ENCODE data around the gene FBXO24. TPM values are rescaled to one million over a fixed set of nuclear protein-coding genes. Genes with fewer than 3 reads are reported as not detected.
A peak's percentile ranks its signal among the peaks of the same experiment; 100 is the strongest.

Gene FBXO24
- total and polyA plus RNA-seq, 9 of the 15 experiments (the other 6 are each of a cell fraction or from before 2014, with no cell fraction given): 0.17 to 0.95 (median 0.50) TPM

DNA sequence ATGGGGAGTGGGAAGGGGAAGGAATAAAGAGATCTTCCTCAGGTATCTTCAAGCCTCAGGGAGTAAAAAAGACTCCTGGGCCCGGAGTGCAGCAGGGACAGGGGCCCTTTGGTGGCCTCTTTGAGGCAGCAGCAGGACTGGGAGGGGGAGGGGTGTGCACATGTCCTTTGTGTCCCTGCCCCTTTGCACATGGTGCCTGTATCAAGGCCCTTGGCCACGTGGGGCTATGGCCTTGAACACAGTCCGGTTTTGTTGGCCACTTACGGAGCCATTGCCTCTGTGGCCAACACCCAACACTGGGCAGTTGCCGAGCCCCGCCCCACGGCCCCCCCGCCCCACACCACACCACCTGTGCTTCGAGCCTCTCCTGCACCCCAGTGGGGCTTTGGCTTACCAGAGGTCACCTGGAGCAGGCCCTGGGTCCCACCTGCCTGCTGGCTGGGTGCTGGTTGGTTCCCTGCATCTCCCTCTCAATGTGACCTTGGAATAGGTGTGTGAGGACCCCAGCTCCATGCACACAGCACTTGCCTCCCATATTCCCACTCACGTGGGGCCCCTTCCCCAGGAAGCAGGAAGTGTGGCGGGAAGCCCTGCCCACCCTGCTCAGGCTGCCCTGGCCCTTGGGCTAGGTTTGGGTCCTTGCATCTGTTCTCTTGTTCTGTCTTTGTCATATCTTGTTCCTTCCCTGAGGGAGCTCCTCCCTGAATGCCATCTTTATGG lies 17.8 kb upstream of the FBXO24 start (continued):
- TF ChIP-seq MBD2 (IDR thresholded peaks at IDR 0.05; ENCODE audit: borderline replicate concordance, low read depth) (0 out of 2 replicates have a peak, but pooled peaks have one; percentile 12), POLR2H (tag; IDR thresholded peaks at IDR 0.05; ENCODE audit: low read depth) (no peak), HMG20B (CRISPR knock-in tag; IDR thresholded peaks at IDR 0.05) (no peak), MYC (IDR thresholded peaks at IDR 0.05; ENCODE audit: low read depth, low read length) (peak; percentile 87), MYC (CRISPR knock-in tag; IDR thresholded peaks at IDR 0.05; ENCODE audit: borderline replicate concordance, low read depth) (no peak), NFIX (CRISPR knock-in tag; IDR thresholded peaks at IDR 0.05; ENCODE audit: low read depth) (no peak), KDM4B (IDR thresholded peaks at IDR 0.05; ENCODE audit: borderline replicate concordance in 2 of 2, low read depth in 1 of 2) (no peak), MEF2A (IDR thresholded peaks at IDR 0.05; ENCODE audit: control insufficient read depth, low read depth, low read length) (no peak), RCOR1 (IDR thresholded peaks at IDR 0.05; ENCODE audit: borderline replicate concordance in 1 of 2, low read depth in 2 of 2, low read length in 2 of 2) (no peak), RBM15 (IDR thresholded peaks at IDR 0.05; ENCODE audit: insufficient read depth, low read length) (no peak), ATF1 (CRISPR knock-in tag; IDR thresholded peaks at IDR 0.05) (no peak), ATF1 (tag; IDR thresholded peaks at IDR 0.05) (no peak), ZNF146 (CRISPR knock-in tag; IDR thresholded peaks at IDR 0.05; ENCODE audit: unreplicated experiment) (no peak), EWSR1 (IDR thresholded peaks at IDR 0.05; ENCODE audit: borderline replicate concordance, low read depth, partially characterized antibody) (no peak), ZNF57 (CRISPR knock-in tag; IDR thresholded peaks at IDR 0.05) (no peak)
- TF ChIP-seq, protein P1, sequence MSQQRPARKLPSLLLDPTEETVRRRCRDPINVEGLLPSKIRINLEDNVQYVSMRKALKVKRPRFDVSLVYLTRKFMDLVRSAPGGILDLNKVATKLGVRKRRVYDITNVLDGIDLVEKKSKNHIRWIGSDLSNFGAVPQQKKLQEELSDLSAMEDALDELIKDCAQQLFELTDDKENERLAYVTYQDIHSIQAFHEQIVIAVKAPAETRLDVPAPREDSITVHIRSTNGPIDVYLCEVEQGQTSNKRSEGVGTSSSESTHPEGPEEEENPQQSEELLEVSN (IDR thresholded peaks at IDR 0.05; ENCODE audit: borderline replicate concordance in 1 of 2, extremely low read depth in 1 of 2, insufficient read depth in 1 of 2, insufficient read length in 1 of 2, low read depth in 1 of 2, low read length in 1 of 2, poor library complexity in 1 of 2, severe bottlenecking in 1 of 2): peak; percentile 35 to 47
- TF ChIP-seq, protein P2, sequence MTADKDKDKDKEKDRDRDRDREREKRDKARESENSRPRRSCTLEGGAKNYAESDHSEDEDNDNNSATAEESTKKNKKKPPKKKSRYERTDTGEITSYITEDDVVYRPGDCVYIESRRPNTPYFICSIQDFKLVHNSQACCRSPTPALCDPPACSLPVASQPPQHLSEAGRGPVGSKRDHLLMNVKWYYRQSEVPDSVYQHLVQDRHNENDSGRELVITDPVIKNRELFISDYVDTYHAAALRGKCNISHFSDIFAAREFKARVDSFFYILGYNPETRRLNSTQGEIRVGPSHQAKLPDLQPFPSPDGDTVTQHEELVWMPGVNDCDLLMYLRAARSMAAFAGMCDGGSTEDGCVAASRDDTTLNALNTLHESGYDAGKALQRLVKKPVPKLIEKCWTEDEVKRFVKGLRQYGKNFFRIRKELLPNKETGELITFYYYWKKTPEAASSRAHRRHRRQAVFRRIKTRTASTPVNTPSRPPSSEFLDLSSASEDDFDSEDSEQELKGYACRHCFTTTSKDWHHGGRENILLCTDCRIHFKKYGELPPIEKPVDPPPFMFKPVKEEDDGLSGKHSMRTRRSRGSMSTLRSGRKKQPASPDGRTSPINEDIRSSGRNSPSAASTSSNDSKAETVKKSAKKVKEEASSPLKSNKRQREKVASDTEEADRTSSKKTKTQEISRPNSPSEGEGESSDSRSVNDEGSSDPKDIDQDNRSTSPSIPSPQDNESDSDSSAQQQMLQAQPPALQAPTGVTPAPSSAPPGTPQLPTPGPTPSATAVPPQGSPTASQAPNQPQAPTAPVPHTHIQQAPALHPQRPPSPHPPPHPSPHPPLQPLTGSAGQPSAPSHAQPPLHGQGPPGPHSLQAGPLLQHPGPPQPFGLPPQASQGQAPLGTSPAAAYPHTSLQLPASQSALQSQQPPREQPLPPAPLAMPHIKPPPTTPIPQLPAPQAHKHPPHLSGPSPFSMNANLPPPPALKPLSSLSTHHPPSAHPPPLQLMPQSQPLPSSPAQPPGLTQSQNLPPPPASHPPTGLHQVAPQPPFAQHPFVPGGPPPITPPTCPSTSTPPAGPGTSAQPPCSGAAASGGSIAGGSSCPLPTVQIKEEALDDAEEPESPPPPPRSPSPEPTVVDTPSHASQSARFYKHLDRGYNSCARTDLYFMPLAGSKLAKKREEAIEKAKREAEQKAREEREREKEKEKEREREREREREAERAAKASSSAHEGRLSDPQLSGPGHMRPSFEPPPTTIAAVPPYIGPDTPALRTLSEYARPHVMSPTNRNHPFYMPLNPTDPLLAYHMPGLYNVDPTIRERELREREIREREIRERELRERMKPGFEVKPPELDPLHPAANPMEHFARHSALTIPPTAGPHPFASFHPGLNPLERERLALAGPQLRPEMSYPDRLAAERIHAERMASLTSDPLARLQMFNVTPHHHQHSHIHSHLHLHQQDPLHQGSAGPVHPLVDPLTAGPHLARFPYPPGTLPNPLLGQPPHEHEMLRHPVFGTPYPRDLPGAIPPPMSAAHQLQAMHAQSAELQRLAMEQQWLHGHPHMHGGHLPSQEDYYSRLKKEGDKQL (CRISPR knock-in tag; IDR thresholded peaks at IDR 0.05; ENCODE audit: borderline replicate concordance): no peak
- TF ChIP-seq, protein P3, sequence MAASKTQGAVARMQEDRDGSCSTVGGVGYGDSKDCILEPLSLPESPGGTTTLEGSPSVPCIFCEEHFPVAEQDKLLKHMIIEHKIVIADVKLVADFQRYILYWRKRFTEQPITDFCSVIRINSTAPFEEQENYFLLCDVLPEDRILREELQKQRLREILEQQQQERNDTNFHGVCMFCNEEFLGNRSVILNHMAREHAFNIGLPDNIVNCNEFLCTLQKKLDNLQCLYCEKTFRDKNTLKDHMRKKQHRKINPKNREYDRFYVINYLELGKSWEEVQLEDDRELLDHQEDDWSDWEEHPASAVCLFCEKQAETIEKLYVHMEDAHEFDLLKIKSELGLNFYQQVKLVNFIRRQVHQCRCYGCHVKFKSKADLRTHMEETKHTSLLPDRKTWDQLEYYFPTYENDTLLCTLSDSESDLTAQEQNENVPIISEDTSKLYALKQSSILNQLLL (CRISPR knock-in tag; IDR thresholded peaks at IDR 0.05; ENCODE audit: borderline replicate concordance): no peak
- TF ChIP-seq, protein P4, sequence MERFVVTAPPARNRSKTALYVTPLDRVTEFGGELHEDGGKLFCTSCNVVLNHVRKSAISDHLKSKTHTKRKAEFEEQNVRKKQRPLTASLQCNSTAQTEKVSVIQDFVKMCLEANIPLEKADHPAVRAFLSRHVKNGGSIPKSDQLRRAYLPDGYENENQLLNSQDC (CRISPR knock-in tag; IDR thresholded peaks at IDR 0.05): no peak
